Lower lobe of right lung (tissue), 2 donors: Measurements from ENCODE around the gene PHLPP1. TPM values are rescaled to one million over a fixed set of nuclear protein-coding genes. Genes with fewer than 3 reads are reported as not detected.

Source experiments
- ATAC-seq, 2 donors: fragments of 200-7000 bp; cut with Tn5 transposase; one replicate each; pipeline ENCODE4 v1.9.1; 2020 to 2022; ENCODE audit warnings: mild to moderate bottlenecking in 2 of 2, moderate library complexity in 2 of 2
- DNase-seq: peaks from one replicate; pipeline ENCODE4 v3.0.0-alpha.2; 2020
- H3K27ac ChIP-seq: fragments of 200-600 bp; one replicate; pipeline ENCODE4 v1.8.0; 2022
- H3K27me3 ChIP-seq: fragments of 200-600 bp; one replicate; pipeline ENCODE4 v1.8.0; 2022; ENCODE audit warnings: low read depth
- H3K36me3 ChIP-seq: fragments of 200-600 bp; one replicate; pipeline ENCODE4 v1.8.0; 2022; ENCODE audit warnings: mild to moderate bottlenecking
- H3K4me1 ChIP-seq: fragments of 200-600 bp; one replicate; pipeline ENCODE4 v1.8.0; 2022
- H3K4me3 ChIP-seq: fragments of 200-600 bp; one replicate; pipeline ENCODE4 v1.8.0; 2022; ENCODE audit warnings: mild to moderate bottlenecking
- H3K9me3 ChIP-seq: fragments of 200-600 bp; one replicate; pipeline ENCODE4 v1.8.0; 2022
- intact Hi-C: fragments of 100-400 bp; cut with DNase I; formaldehyde crosslinking; loops from one replicate; pipeline ENCODE4 v1.11.0; 2022
- total RNA-seq: library from RNA; stranded (reverse); fragmentation: NEBNext Ultra II Directional; extraction: Animal tissue kit (Norgen Biotek cat#: 25700); gene quantifications from one replicate; pipeline ENCODE4 v1.2.1, GENCODE V29; 2021
- TF ChIP-seq, protein P1 (sequence below): fragments of 200-600 bp; IDR thresholded peaks from one replicate; pipeline ENCODE4 v1.8.0; 2022; ENCODE audit warnings: antibody characterized with exemption, mild to moderate bottlenecking
- donor health status: DM: no; HTN: yes; CAD: no; lungs with severe emphysema.

The PHLPP1 gene
- total RNA-seq, 1 donor from 2014 or later: 12.6 TPM

DNA sequence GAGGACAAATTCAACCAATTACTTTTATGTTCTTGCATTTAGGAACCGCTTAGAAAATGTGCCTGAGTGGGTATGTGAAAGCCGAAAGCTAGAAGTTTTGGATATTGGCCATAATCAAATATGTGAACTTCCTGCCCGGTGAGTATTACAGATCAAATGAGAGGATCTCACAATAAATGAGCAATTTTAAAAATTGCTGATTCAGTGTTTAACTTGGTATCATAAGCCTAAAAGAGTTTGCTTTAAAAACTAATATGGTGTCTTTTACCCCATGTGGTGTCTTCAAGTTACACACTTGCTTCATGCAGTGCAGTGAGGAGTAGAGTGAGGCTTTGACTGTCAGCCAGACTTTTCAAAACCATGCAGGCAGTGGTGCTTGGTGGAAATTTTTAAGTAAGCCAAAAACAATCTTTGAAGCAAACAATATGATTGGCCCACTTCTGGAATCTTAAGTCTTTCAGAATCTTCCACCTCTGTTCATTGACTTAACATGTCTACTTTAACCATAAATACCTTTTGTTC lies 199.6 kb downstream of the PHLPP1 start:
- H3K4me1 ChIP-seq: no peaks in the 10 kb centered on the region
- ATAC-seq: no peak
- H3K9me3 ChIP-seq: no peaks in the 10 kb centered on the region
- TF ChIP-seq, protein P1, sequence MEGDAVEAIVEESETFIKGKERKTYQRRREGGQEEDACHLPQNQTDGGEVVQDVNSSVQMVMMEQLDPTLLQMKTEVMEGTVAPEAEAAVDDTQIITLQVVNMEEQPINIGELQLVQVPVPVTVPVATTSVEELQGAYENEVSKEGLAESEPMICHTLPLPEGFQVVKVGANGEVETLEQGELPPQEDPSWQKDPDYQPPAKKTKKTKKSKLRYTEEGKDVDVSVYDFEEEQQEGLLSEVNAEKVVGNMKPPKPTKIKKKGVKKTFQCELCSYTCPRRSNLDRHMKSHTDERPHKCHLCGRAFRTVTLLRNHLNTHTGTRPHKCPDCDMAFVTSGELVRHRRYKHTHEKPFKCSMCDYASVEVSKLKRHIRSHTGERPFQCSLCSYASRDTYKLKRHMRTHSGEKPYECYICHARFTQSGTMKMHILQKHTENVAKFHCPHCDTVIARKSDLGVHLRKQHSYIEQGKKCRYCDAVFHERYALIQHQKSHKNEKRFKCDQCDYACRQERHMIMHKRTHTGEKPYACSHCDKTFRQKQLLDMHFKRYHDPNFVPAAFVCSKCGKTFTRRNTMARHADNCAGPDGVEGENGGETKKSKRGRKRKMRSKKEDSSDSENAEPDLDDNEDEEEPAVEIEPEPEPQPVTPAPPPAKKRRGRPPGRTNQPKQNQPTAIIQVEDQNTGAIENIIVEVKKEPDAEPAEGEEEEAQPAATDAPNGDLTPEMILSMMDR: no peak
- DNase-seq: no peak
- H3K27me3 ChIP-seq: no peaks in the 10 kb centered on the region
- H3K4me3 ChIP-seq: no peak overlapping the region
- H3K27ac ChIP-seq: no peak overlapping the region
- intact Hi-C loops: no loop called here
- H3K36me3 ChIP-seq: peaks cover 2% of the 10 kb centered on the region

DNA sequence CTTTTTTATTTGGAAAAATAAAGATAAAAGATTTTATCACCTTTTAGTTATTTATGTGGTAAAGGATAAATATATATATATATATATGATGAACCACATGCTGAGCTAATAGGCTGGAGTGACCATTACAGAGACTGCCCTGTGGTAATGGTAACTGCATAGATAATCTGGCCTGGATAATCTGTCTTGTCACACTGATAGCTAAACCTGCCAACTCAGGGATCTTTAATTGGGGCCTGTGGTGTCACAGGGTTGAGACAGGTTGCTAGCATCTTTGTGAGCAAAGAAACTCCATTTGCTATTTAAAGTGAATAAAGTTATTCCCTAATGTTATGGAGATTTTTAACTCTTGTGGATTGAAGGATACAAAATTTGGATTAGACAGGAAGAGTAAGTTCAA lies 203.0 kb downstream of the PHLPP1 start:
- Histone ChIP-seq H3K36me3 (peaks cover 5% of the 10 kb centered on the region), H3K4me3 (no peak overlapping the region), H3K4me1 (no peaks in the 10 kb centered on the region), H3K27ac (no peak overlapping the region), H3K9me3 (no peaks in the 10 kb centered on the region), H3K27me3 (no peaks in the 10 kb centered on the region)
- TF ChIP-seq, protein P1: no peak
- intact Hi-C loops: no loop called here
- DNase-seq (no peak), ATAC-seq (no peak)

DNA sequence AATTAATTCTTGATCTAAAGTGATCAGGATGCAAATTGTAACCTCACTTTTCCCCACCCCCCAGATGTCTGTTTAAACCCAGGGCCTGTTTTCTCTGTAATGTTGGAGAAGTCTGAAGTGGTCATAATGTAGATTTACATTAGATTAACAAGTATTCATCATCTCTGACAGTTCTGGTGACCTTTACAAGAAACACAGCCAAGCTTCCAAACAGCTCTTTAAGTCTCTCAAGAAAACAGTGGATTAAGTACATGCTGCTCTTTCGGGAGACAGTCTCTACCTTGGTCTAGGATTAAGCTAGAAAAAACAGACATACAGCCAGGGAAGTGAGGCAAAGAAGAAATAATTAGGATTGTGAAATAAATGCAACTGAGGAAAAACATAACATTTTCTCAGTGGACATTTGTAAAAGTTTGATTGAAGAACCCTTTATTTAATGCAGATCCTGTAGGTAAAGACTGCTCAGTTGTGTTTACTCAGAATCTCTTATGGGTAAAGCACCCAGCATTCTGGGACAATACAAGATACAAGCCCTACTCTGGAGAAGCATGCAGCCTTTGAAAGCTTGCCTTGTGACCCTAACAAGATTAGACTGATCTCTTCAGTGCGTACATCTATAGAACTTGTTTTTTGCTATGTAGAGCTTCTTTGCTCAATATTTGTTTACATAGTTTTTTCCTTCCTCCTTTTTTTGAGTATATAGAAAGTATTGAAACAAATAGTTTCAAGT lies 203.9 kb downstream of the PHLPP1 start:
- Histone ChIP-seq H3K9me3 (no peaks in the 10 kb centered on the region), H3K4me3 (no peak overlapping the region), H3K4me1 (no peaks in the 10 kb centered on the region), H3K27ac (no peak overlapping the region), H3K36me3 (peaks cover 5% of the 10 kb centered on the region), H3K27me3 (no peaks in the 10 kb centered on the region)
- intact Hi-C loops: no loop called here
- ATAC-seq (no peak), DNase-seq (no peak)
- TF ChIP-seq, protein P1: no peak

DNA sequence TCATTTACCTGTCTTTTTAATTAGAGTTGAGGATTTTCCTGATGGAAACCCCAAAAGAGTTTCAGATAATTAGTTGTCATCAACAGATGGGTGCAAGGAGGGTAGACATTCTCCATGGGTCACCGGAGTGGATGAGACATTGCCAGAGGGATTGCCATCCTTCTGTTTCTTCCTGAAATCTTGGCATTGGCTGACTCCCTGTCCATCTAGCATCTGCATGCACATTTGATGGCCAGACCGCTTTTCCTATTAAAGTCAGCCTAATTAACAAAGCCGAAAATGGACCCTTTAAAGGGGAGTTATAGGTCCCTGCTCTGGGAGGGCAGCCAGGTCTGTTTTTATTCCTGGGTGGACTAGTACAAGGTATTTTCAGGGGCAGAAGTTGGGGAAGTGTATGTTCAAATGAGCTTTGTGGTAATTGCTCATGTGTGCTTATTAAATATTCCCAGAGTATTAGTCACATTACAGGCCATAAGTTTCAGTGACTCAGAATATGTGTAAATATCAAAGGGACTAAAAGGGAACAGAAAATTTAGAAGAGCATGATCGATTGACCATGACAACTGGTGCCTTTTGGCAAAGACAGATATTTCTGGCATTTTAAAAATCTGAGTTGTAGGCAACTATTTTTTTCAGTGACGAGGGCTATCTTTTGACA lies 209.8 kb downstream of the PHLPP1 start:
- intact Hi-C loops: no loop called here
- TF ChIP-seq, protein P1: no peak
- Histone ChIP-seq H3K4me3 (no peak overlapping the region), H3K27ac (no peak overlapping the region), H3K4me1 (no peaks in the 10 kb centered on the region), H3K9me3 (no peaks in the 10 kb centered on the region), H3K27me3 (no peaks in the 10 kb centered on the region), H3K36me3 (peaks cover under 1% of the 10 kb centered on the region)
- ATAC-seq (no peak), DNase-seq (no peak)

DNA sequence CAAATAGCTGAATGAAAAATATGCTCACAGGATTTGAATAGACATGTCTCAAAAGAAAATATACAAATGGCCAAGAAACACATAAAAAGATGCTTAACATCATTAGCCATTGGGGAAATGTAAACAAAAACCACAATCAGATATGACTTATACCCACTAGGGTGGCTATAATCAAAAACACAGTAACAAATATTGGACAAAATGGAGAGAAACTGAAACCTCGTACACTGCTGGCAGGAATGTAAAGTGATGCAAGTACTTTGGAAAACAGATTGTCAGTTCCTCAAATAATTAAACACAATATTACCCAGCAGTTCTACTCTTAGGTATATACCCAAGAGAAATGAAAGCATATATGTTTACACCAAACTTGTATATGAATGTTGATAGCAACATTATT lies 213.0 kb downstream of the PHLPP1 start:
- ATAC-seq (no peak), DNase-seq (no peak)
- H3K4me1 ChIP-seq: no peaks in the 10 kb centered on the region
- intact Hi-C loops: no loop called here
- H3K36me3 ChIP-seq: no peaks in the 10 kb centered on the region
- H3K27me3 ChIP-seq: no peaks in the 10 kb centered on the region
- H3K9me3 ChIP-seq: no peaks in the 10 kb centered on the region
- TF ChIP-seq, protein P1: no peak
- no peak overlapping the region for H3K4me3 ChIP-seq
- no peak overlapping the region for H3K27ac ChIP-seq
